Type B pancreatic cell (in vitro differentiated cells): ENCODE results near the gene TMCO5A. TPM values are rescaled to one million over a fixed set of nuclear protein-coding genes. Genes with fewer than 3 reads are reported as not detected.

Source experiments
- DNase-seq: peaks from one replicate; pipeline ENCODE4 v3.0.0; 2021; ENCODE audit warnings: mixed read lengths; ENCODE audit not compliant: unreplicated experiment; ENCODE audit errors: extremely low spot score
- H3K27ac Mint-ChIP-seq: 2 replicates; pipeline ENCODE4 v1.8.0; 2021; ENCODE audit warnings: mild to moderate bottlenecking, mixed read lengths
- H3K27me3 Mint-ChIP-seq: 2 replicates; pipeline ENCODE4 v1.8.0; 2021; ENCODE audit warnings: mixed read lengths
- H3K36me3 Mint-ChIP-seq: 2 replicates; pipeline ENCODE4 v1.8.0; 2021; ENCODE audit warnings: mixed read lengths
- H3K4me1 Mint-ChIP-seq: one replicate; pipeline ENCODE4 v1.8.0; 2021; ENCODE audit warnings: mixed read lengths; ENCODE audit not compliant: unreplicated experiment
- H3K4me3 Mint-ChIP-seq: 2 replicates; pipeline ENCODE4 v1.8.0; 2021; ENCODE audit warnings: mild to moderate bottlenecking, mixed read lengths
- H3K9me3 Mint-ChIP-seq: 2 replicates; pipeline ENCODE4 v1.8.0; 2021; ENCODE audit warnings: mixed read lengths
- CTCF ChIP-seq: fragments of 200-600 bp; sonication (generic); conservative IDR thresholded peaks from 2 replicates; pipeline ENCODE4 v1.5.0; 2021; ENCODE audit warnings: antibody characterized with exemption, mild to moderate bottlenecking
- total RNA-seq: library from RNA; stranded (reverse); gene quantifications from 2 replicates; pipeline ENCODE4 v1.2.1, GENCODE V29; 2021; ENCODE audit warnings: low replicate concordance

Gene TMCO5A
- total RNA-seq, 1 donor from 2014 or later, result not detected

GRCh38 chr15:37981775-37982174 lies 47.3 kb downstream of the TMCO5A start:
- DNase-seq, result no peak
- peak; percentile 63 for TF ChIP-seq CTCF
- Mint-ChIP-seq H3K27ac (no peak overlapping the region), H3K4me1 (peaks cover 5% of the 10 kb centered on the region), H3K36me3 (no peaks in the 10 kb centered on the region), H3K27me3 (no peaks in the 10 kb centered on the region), H3K9me3 (no peaks in the 10 kb centered on the region), H3K4me3 (no peak overlapping the region)

- Mint-ChIP-seq H3K27me3 (no peaks in the 10 kb centered on the region), H3K36me3 (no peaks in the 10 kb centered on the region), H3K4me3 (no peak overlapping the region), H3K27ac (no peak overlapping the region), H3K4me1 (peaks cover 5% of the 10 kb centered on the region), H3K9me3 (peaks cover 8% of the 10 kb centered on the region)
- TF ChIP-seq CTCF, result no peak
- DNase-seq, result no peak
These were observed 49.9 kb downstream of the TMCO5A start for GRCh38 chr15:37984368-37984767.

- peak; percentile 89 for TF ChIP-seq CTCF
- no peak overlapping the region for H3K27ac Mint-ChIP-seq
- no peak overlapping the region for H3K4me3 Mint-ChIP-seq
- no peak for DNase-seq
- H3K36me3 Mint-ChIP-seq, result no peaks in the 10 kb centered on the region
- peaks cover 5% of the 10 kb centered on the region for H3K9me3 Mint-ChIP-seq
- H3K27me3 Mint-ChIP-seq, result no peaks in the 10 kb centered on the region
- H3K4me1 Mint-ChIP-seq, result peaks cover 19% of the 10 kb centered on the region
These were observed 61.3 kb downstream of the TMCO5A start for GRCh38 chr15:37995461-37996347.
